IPS-15b (cell line): Measurements from ENCODE around the gene MDK.
"Not testable (repeated sequence)": the region's sequence is repeated elsewhere in the genome, so short reads cannot be mapped to it uniquely, and the experiment has no call there.

Experiments used
- H3K27me3 ChIP-seq: one replicate; pipeline ENCODE4 v1.6.1; 2013; ENCODE audit warnings: low read length; ENCODE audit not compliant: control insufficient read depth, insufficient read depth
- H3K36me3 ChIP-seq: one replicate; pipeline ENCODE4 v1.6.1; 2013; ENCODE audit warnings: low read length; ENCODE audit not compliant: control insufficient read depth, insufficient read depth
- H3K4me1 ChIP-seq: one replicate; pipeline ENCODE4 v1.6.1; 2013; ENCODE audit warnings: mild to moderate bottlenecking, low read length; ENCODE audit not compliant: control insufficient read depth, insufficient read depth
- H3K4me3 ChIP-seq: one replicate; pipeline ENCODE4 v1.5.1; 2013; ENCODE audit warnings: low read depth, low read length
- H3K9ac ChIP-seq: one replicate; pipeline ENCODE4 v1.6.1; 2013; ENCODE audit warnings: low read depth, mild to moderate bottlenecking, low read length
- H3K9me3 ChIP-seq: one replicate; pipeline ENCODE4 v1.6.1; 2013; ENCODE audit warnings: mild to moderate bottlenecking, low read length; ENCODE audit not compliant: control insufficient read depth, insufficient read depth

The MDK gene

DNA sequence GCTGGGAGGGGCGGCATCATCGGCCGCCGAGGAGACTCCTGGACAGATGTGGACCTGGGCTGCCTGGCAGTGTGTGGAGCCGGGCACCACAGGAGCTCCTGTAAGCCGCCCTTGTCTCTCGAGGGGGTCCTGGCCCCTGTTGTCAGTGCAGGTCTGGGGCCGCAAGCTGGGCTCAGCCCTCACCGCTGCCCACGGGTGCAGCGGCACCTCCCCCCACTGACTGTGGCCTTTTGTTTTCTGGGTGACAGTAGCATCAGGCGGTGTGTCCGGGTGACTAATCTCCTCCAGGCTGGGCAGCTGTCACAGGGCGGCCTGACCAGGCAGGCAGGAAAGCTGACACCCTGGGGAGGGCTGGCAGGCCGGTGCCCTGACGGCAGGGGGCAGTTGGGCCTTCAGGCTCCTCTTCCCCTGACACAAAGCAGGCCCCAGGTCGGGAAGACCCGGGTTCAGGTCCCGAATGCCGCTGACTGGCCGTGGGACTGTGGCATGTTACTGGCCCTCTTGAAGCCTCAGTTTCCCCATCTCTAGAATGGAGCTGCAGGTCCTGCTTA, 17.9 kb upstream of the MDK start:
- peaks cover 15% of the 10 kb centered on the region for H3K36me3 ChIP-seq
- H3K4me1 ChIP-seq: peaks cover 5% of the 10 kb centered on the region
- H3K4me3 ChIP-seq: no peak overlapping the region
- no peaks in the 10 kb centered on the region for H3K9me3 ChIP-seq
- H3K27me3 ChIP-seq: no peaks in the 10 kb centered on the region
- no peak overlapping the region for H3K9ac ChIP-seq

DNA sequence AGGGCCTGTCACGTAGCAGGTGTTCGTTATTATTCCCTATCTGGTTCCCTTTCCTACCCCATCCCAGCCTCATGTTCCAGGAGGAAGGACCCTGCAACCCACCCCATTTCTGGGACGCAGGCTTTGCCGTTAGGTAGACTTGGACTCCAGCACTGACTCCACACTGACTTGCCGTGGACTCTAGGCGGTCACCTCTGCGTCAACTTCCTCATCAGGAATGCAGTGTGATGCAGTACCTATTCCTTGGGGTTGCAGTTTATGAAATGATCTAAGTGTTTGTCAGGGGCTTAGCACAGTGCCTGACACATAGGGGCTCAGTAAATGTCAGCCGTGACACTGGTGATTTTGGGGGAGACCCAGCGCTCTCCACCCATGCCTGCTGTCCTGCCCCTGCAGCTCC, 17.4 kb upstream of the MDK start:
- Histone ChIP-seq H3K27me3 (no peaks in the 10 kb centered on the region), H3K4me3 (no peak overlapping the region), H3K4me1 (peaks cover 5% of the 10 kb centered on the region), H3K9ac (no peak overlapping the region), H3K36me3 (peaks cover 19% of the 10 kb centered on the region), H3K9me3 (no peaks in the 10 kb centered on the region)

DNA sequence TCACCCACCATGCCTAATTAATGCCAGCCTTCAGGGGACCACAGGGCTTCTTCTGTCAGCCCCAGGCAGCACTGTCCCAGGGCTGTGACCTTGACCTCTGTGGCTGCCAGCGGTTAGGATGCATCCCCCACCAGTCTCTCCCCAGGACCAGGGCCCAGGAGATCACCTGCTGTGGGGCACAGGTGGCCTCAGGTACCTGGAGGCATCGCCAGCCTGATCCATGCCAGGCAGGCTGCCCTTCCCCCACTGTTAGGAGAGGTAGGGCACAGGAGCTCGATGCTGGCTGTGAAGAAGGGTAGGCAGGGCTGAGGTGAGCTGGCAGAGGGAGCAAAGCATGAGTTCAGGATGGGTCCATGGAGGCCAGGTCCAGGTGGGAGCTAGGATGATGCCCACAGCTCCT, 16.7 kb upstream of the MDK start:
- no peak overlapping the region for H3K9ac ChIP-seq
- H3K4me3 ChIP-seq: no peak overlapping the region
- H3K9me3 ChIP-seq: no peaks in the 10 kb centered on the region
- peaks cover 7% of the 10 kb centered on the region for H3K4me1 ChIP-seq
- peaks cover 24% of the 10 kb centered on the region for H3K36me3 ChIP-seq
- H3K27me3 ChIP-seq: no peaks in the 10 kb centered on the region

DNA sequence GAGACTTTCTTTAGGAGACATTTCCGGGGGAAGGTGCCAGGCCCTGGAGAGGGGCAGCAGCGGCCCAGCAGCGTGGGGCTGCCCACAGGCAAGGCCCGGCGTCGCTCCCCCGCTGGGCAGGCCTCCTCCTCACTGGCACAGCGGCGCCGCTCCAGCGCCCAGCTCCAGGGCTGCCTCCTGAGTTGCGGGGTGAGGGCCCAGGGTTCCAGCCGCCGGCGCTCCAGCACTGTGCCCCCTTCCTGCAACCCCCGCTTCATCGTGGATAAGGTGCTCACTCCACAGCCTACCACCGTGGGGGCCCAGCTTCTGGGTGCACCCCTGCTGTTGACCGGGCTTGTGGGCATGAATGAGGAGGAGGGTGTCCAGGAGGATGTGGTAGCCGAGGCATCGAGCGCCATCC, 15.2 kb upstream of the MDK start:
- Histone ChIP-seq H3K27me3 (no peaks in the 10 kb centered on the region), H3K9me3 (no peaks in the 10 kb centered on the region), H3K36me3 (peaks cover 35% of the 10 kb centered on the region), H3K4me1 (peaks cover 7% of the 10 kb centered on the region), H3K4me3 (no peak overlapping the region), H3K9ac (no peak overlapping the region)

DNA sequence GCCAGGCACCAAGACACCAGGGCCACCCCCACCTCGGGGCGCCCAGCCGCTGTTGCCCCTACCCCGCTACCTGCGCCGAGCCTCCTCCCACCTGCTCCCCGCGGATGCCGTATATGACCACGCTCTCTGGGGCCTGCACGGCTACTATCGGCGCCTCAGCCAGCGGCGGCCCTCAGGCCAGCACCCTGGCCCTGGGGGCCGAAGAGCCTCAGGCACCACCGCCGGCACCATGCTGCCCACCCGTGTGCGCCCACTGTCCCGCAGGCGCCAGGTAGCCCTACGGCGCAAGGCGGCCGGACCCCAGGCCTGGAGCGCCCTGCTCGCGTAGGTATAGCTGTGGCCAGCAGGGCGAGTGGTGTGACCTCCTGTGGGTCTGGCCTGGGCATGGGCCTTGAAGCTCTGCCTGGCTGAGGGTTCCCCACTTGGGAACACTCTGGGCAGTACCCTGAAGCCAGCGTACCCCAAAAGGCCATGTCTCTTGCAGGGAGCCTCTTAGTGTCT, 14.8 kb upstream of the MDK start:
- H3K4me1 ChIP-seq: peaks cover 5% of the 10 kb centered on the region
- no peaks in the 10 kb centered on the region for H3K27me3 ChIP-seq
- H3K9ac ChIP-seq: no peak overlapping the region
- H3K36me3 ChIP-seq: peaks cover 39% of the 10 kb centered on the region
- H3K9me3 ChIP-seq: no peaks in the 10 kb centered on the region
- no peak overlapping the region for H3K4me3 ChIP-seq

DNA sequence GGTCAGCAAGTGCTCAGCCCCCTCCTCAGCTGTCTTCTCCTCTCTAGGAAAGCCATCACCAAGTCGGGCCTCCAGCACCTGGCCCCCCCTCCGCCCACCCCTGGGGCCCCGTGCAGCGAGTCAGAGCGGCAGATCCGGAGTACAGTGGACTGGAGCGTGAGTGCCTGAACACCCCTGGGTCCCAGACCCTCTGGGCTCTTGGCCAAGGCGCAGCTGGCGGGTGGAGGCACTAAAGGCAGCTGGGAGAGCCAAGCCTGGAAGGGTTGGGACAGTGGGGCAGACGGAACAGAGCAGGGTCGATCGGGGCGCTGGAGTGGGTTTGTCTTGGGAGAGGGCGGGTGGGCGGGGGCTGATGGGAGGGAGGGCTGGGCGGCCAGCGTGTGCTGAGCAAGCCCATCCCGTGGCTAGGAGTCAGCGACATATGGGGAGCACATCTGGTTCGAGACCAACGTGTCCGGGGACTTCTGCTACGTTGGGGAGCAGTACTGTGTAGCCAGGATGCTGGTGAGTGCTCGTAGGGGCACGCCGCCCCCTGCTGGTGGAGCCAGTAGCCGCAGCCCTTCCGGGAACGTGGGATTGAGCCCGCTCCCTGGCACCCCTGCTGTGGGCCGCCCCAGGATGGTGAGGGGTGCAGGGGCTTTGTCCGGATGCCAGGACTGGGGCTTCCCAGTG, 14.1 kb upstream of the MDK start:
- Histone ChIP-seq H3K36me3 (peaks cover 41% of the 10 kb centered on the region), H3K4me3 (no peak overlapping the region), H3K27me3 (no peaks in the 10 kb centered on the region), H3K9me3 (no peaks in the 10 kb centered on the region), H3K9ac (no peak overlapping the region), H3K4me1 (peaks cover 5% of the 10 kb centered on the region)

DNA sequence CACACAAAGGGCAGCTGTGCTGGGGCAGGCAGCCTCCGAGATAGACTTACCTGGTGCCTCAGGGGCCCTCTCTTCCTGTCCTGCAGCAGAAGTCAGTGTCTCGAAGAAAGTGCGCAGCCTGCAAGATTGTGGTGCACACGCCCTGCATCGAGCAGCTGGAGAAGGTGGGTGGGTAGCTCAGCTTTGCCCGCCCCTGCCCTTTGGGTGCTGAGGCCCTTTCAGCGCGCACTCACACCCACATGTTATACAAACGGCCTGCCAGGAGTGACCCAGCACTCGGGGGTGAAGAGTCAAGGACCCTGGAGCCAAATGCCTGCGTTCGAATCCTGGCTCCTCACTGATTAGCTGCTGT, 13.6 kb upstream of the MDK start:
- H3K36me3 ChIP-seq: peaks cover 46% of the 10 kb centered on the region
- no peak overlapping the region for H3K9ac ChIP-seq
- H3K4me1 ChIP-seq: peaks cover 5% of the 10 kb centered on the region

DNA sequence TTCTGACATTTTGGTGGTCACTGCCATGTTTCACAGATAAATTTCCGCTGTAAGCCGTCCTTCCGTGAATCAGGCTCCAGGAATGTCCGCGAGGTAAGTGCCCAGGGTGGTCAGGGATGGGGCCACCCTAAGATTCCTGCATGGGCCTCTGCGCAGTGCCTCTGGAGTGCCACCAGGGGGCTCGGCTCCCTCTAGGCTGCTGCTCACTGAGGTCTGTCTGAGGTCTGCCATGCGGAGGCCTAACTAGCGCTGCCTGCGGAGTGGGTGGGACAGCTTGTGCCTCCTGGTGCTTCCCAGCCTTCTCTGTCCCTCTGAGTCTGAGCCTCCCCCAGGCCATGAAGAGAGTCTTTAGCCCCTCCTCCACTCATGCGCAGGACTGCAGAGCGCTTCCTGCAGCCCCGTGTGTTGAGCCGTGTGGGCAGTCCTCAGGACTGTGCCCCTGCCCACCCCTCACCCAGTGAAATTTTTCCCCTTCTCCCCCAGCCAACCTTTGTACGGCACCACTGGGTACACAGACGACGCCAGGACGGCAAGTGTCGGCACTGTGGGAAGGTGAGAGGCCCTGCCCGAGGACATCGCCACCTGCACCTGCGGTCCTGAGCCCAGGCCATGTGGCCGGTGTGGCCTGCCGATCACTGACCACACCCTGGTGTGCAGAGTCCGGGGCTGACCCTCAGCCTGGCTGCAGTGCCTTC, 11.9 kb upstream of the MDK start:
- peaks cover 56% of the 10 kb centered on the region for H3K36me3 ChIP-seq
- no peaks in the 10 kb centered on the region for H3K27me3 ChIP-seq
- no peaks in the 10 kb centered on the region for H3K9me3 ChIP-seq
- peaks cover 5% of the 10 kb centered on the region for H3K4me1 ChIP-seq
- H3K4me3 ChIP-seq: no peak overlapping the region
- H3K9ac ChIP-seq: no peak overlapping the region

More for the DNA sequence above, 13.6 kb upstream of the MDK start:
- no peaks in the 10 kb centered on the region for H3K9me3 ChIP-seq
- no peak overlapping the region for H3K4me3 ChIP-seq
- no peaks in the 10 kb centered on the region for H3K27me3 ChIP-seq

DNA sequence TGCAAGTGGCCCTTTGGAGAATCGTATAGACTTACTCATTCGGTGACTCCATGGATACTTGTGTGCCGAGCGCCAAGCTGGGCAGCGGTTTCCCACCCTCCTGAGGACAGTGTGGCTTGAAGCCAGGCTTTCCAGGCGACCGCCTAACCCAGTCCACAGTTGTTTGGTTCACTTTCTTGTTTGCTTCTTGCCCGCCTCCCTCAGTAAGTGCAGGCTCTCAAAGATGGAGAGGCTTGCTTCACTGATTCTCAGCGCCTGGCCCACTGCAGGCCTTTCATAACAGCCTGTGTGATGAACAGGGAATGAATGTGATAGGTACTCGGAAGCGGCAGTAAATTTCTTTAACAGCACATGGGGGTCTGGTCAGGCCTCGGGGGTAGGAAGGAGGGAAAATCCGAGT, 11.2 kb upstream of the MDK start:
- H3K4me1 ChIP-seq: peaks cover 5% of the 10 kb centered on the region
- H3K36me3 ChIP-seq: peaks cover 63% of the 10 kb centered on the region
- H3K4me3 ChIP-seq: no peak overlapping the region
- H3K9ac ChIP-seq: no peak overlapping the region
- H3K27me3 ChIP-seq: no peaks in the 10 kb centered on the region
- H3K9me3 ChIP-seq: no peaks in the 10 kb centered on the region

DNA sequence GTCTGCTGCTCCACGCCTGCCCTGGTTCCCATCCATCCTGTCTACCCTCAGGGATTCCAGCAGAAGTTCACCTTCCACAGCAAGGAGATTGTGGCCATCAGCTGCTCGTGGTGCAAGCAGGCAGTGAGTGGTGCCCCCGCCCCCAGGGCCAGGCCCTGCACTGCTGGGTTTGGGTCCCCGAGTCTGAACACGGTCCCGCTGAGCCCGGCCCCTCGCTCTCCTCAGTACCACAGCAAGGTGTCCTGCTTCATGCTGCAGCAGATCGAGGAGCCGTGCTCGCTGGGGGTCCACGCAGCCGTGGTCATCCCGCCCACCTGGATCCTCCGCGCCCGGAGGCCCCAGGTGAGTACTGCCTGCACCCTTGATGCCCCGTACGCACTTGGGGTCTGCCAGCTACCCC, 10.2 kb upstream of the MDK start:
- not testable (repeated sequence) for H3K27me3 ChIP-seq, H3K4me1 ChIP-seq, H3K4me3 ChIP-seq, H3K9ac ChIP-seq, H3K9me3 ChIP-seq
- peaks cover 73% of the 10 kb centered on the region for H3K36me3 ChIP-seq

DNA sequence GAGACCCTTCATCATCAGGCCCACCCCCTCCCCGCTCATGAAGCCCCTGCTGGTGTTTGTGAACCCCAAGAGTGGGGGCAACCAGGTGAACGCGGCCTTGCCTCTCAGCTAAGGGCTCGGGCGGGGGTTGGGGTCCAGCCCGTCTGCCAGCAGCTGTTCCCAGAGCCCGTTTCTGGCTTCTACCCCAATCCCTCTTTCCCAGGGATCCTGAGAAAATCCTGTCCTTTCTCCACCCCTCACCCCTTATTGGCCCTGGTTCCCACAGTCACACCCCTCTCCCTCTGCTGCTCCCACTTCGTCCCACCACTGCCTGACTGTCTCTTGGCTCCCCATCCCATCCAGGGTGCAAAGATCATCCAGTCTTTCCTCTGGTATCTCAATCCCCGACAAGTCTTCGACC, 9.4 kb upstream of the MDK start:
- H3K4me3 ChIP-seq: no peak overlapping the region
- no peak overlapping the region for H3K9ac ChIP-seq
- no peaks in the 10 kb centered on the region for H3K27me3 ChIP-seq
- peaks cover 78% of the 10 kb centered on the region for H3K36me3 ChIP-seq
- peaks cover 3% of the 10 kb centered on the region for H3K4me1 ChIP-seq
- no peaks in the 10 kb centered on the region for H3K9me3 ChIP-seq

DNA sequence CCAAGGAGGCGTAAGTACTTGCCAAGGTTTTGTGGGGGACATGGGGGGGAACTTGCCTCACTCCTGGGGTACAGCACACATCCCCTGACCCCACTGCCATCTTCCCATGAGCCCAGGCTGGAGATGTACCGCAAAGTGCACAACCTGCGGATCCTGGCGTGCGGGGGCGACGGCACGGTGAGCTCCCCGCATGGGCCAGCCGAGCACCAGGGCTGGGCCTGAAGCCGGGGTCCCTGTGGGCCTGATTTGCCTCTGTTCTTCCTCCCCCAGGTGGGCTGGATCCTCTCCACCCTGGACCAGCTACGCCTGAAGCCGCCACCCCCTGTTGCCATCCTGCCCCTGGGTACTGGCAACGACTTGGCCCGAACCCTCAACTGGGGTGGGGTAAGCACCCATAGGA, 9.0 kb upstream of the MDK start:
- not testable (repeated sequence) for H3K4me3 ChIP-seq, H3K4me1 ChIP-seq, H3K9me3 ChIP-seq, H3K27me3 ChIP-seq, H3K9ac ChIP-seq
- peaks cover 78% of the 10 kb centered on the region for H3K36me3 ChIP-seq
